CD14-positive monocyte (primary cell): ENCODE results near the gene NPTX1. TPM values are rescaled to one million over a fixed set of nuclear protein-coding genes. Genes with fewer than 3 reads are reported as not detected.
A peak's percentile ranks its signal among the peaks of the same experiment; 100 is the strongest.

ENCODE experiments used
- DNase-seq, 3 donors: peaks; one replicate each; pipeline ENCODE4 v3.0.0-alpha.2; 2011 to 2022
- H2AFZ ChIP-seq: 2 replicates; pipeline ENCODE4 v1.6.0; 2012; ENCODE audit warnings: mild to moderate bottlenecking, low read depth, low read length, inconsistent platforms; ENCODE audit not compliant: insufficient read depth, poor library complexity, severe bottlenecking
- H3K27ac ChIP-seq, 2 donors: 1 replicate in 1 of 2; 2 replicates in 1 of 2; pipeline ENCODE4 v1.5.1; 2012 to 2013; ENCODE audit warnings: low read length in 2 of 2, control low read depth in 1 of 2, inconsistent platforms in 1 of 2, low read depth in 1 of 2, mild to moderate bottlenecking in 1 of 2
- H3K27me3 ChIP-seq, 2 donors: one replicate each; pipeline versions ENCODE4 v1.6.0 to v1.6.1; 2011 to 2013; ENCODE audit warnings: low read length in 2 of 2; ENCODE audit not compliant: control insufficient read depth in 2 of 2, insufficient read depth in 2 of 2
- H3K36me3 ChIP-seq, 2 donors: replicated peaks in 1 of 2; 1 replicate in 1 of 2; 2 replicates in 1 of 2; pipeline versions ENCODE4 v1.5.1 to v1.6.1; 2012 to 2013; ENCODE audit warnings: low read length in 2 of 2, control low read depth in 1 of 2, inconsistent platforms in 1 of 2, mild to moderate bottlenecking in 1 of 2; ENCODE audit not compliant: insufficient read depth in 2 of 2, control insufficient read depth in 1 of 2
- H3K4me1 ChIP-seq, 2 donors: 1 replicate in 1 of 2; 2 replicates in 1 of 2; pipeline versions ENCODE4 v1.5.1 to v1.6.1; 2012 to 2013; ENCODE audit warnings: low read length in 2 of 2, control low read depth in 1 of 2, inconsistent platforms in 1 of 2, mild to moderate bottlenecking in 1 of 2, moderate library complexity in 1 of 2; ENCODE audit not compliant: insufficient read depth in 2 of 2, control insufficient read depth in 1 of 2
- H3K4me2 ChIP-seq: replicated peaks from 2 replicates; pipeline ENCODE3; 2012; ENCODE audit warnings: low read length, moderate library complexity, mild to moderate bottlenecking; ENCODE audit not compliant: poor library complexity, severe bottlenecking; ENCODE audit errors: extremely low read depth
- H3K4me3 ChIP-seq, 3 experiments: fragments of 200-600 bp in 1 of 3; sonication (generic) in 1 of 3; replicated peaks in 1 of 3; 1 replicate in 2 of 3; 2 replicates in 1 of 3; pipeline ENCODE4 v1.5.1; 2011 to 2013; ENCODE audit warnings: low read length in 3 of 3, mild to moderate bottlenecking in 3 of 3, control low read depth in 2 of 3, low read depth in 2 of 3, inconsistent platforms in 1 of 3, moderate library complexity in 1 of 3
- H3K79me2 ChIP-seq: 2 replicates; pipeline ENCODE4 v1.6.0; 2012; ENCODE audit warnings: mild to moderate bottlenecking, control low read depth, inconsistent platforms, low read length, moderate library complexity; ENCODE audit not compliant: insufficient read depth
- H3K9ac ChIP-seq: 2 replicates; pipeline ENCODE4 v1.6.0; 2017; ENCODE audit warnings: low read length, mild to moderate bottlenecking; ENCODE audit not compliant: insufficient read depth, poor library complexity, severe bottlenecking
- H3K9me3 ChIP-seq, 2 donors: replicated peaks in 1 of 2; 1 replicate in 1 of 2; 2 replicates in 1 of 2; pipeline versions ENCODE4 v1.5.1 to v1.6.1; 2012 to 2013; ENCODE audit warnings: low read length in 2 of 2, control low read depth in 1 of 2; ENCODE audit not compliant: control insufficient read depth in 1 of 2, insufficient read depth in 1 of 2
- H4K20me1 ChIP-seq: 2 replicates; pipeline ENCODE4 v1.6.0; 2012; ENCODE audit warnings: mild to moderate bottlenecking, low read length, control low read depth, moderate library complexity; ENCODE audit not compliant: insufficient read depth
- H3K27ac Mint-ChIP-seq, 7 donors: one replicate each; pipeline ENCODE4 v1.8.0; 2020; ENCODE audit warnings: mild to moderate bottlenecking in 7 of 7, mixed read lengths in 7 of 7, moderate library complexity in 6 of 7, inconsistent platforms in 2 of 7
- H3K27me3 Mint-ChIP-seq, 3 donors: one replicate each; pipeline ENCODE4 v1.8.0; 2021 to 2022; ENCODE audit warnings: low read depth in 3 of 3, mild to moderate bottlenecking in 3 of 3, mixed read lengths in 3 of 3, moderate library complexity in 3 of 3, inconsistent platforms in 1 of 3
- H3K36me3 Mint-ChIP-seq, 2 donors: one replicate each; pipeline ENCODE4 v1.8.0; 2020; ENCODE audit warnings: mixed read lengths in 2 of 2, inconsistent platforms in 1 of 2, mild to moderate bottlenecking in 1 of 2
- H3K4me1 Mint-ChIP-seq: one replicate; pipeline ENCODE4 v1.8.0; 2020; ENCODE audit warnings: mild to moderate bottlenecking, mixed read lengths
- H3K4me3 Mint-ChIP-seq, 2 donors: one replicate each; pipeline ENCODE4 v1.8.0; 2020; ENCODE audit warnings: mild to moderate bottlenecking in 2 of 2, mixed read lengths in 2 of 2, moderate library complexity in 1 of 2
- H3K9me3 Mint-ChIP-seq, 7 donors: one replicate each; pipeline ENCODE4 v1.8.0; 2020 to 2022; ENCODE audit warnings: mixed read lengths in 7 of 7, mild to moderate bottlenecking in 6 of 7, moderate library complexity in 6 of 7, inconsistent platforms in 2 of 7
- WGBS: methylation state at CpG from one replicate; pipeline ENCODE4 v1.1.5; 2013; ENCODE audit warnings: missing lambda C conversion rate; ENCODE audit not compliant: insufficient coverage; 5-methylcytosine and 5-hydroxymethylcytosine counted together
- intact Hi-C, 2 donors: fragments of 100-400 bp; cut with micrococcal nuclease; formaldehyde crosslinking; loops; one replicate each; pipeline versions ENCODE4 v1.15.0 to v1.15.1; 2023
- polyA plus RNA-seq, 3 donors: library from polyadenylated mRNA; depleted of rRNA in 1 of 3; unstranded in 2 of 3; stranded (reverse) in 1 of 3; fragments of 300-500 nt in 2 of 3; fragments of >200 nt in 1 of 3; fragmentation: Illumina TruSeq in 2 of 3; gene quantifications; 1 replicate in 2 of 3; 2 replicates in 1 of 3; pipeline ENCODE4 v1.2.3, GENCODE V29; 2012 to 2021
- TF ChIP-seq, protein P1 (sequence below): fragments of 200-600 bp; IDR thresholded peaks from one replicate; pipeline ENCODE4 v1.8.0; 2022; ENCODE audit warnings: antibody characterized with exemption, mild to moderate bottlenecking

Gene NPTX1
- polyA plus RNA-seq, 3 donors = not detected

DNA sequence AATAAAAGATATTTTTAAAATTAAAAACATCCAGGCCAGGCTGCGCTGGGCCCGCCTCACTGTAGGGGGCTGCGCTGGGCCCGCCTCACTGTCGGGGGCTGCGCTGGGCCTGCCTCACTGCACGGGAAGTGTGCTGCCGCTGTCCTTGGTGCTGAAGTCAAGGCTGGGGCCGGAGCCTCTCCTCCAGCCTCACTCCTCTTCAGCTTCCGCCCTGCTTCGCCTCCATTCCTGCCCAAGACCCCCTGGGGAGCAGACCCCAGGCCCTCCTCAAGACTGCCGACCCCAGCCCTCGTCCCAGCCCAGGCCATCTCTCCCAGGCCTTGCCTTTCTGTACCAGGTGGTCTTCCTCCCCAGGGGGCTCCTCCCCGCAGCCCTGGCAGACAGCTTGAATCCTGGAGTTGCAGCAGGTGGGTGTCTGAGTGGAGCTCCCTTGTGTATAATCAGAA, 35.3 kb downstream of the NPTX1 start:
- Mint-ChIP-seq H3K27me3 (peaks cover 0 to 2% (median under 1%) of the 10 kb centered on the region in 3 donors), H3K27ac (no peak overlapping the region), H3K36me3 (no peaks in the 10 kb centered on the region), H3K4me1 (no peaks in the 10 kb centered on the region), H3K4me3 (no peak overlapping the region), H3K9me3 (peaks cover 0 to under 1% (median 0%) of the 10 kb centered on the region in 7 donors)
- intact Hi-C loops = no loop called here
- Histone ChIP-seq H3K79me2 (no peaks in the 10 kb centered on the region), H3K9me3 (no peaks in the 10 kb centered on the region), H3K36me3 (no peaks in the 10 kb centered on the region), H3K27me3 (no peaks in the 10 kb centered on the region), H3K27ac (no peak overlapping the region), H3K4me3 (no peak overlapping the region), H2AFZ (no peak overlapping the region), H3K9ac (no peak overlapping the region), H3K4me2 (no peak overlapping the region), H3K4me1 (no peaks in the 10 kb centered on the region), H4K20me1 (no peaks in the 10 kb centered on the region)
- DNase-seq = peak in 1 of 3 donors; percentile 3
- 51% methylated on average over 12 of the region's 14 CpGs for WGBS
- TF ChIP-seq, protein P1, sequence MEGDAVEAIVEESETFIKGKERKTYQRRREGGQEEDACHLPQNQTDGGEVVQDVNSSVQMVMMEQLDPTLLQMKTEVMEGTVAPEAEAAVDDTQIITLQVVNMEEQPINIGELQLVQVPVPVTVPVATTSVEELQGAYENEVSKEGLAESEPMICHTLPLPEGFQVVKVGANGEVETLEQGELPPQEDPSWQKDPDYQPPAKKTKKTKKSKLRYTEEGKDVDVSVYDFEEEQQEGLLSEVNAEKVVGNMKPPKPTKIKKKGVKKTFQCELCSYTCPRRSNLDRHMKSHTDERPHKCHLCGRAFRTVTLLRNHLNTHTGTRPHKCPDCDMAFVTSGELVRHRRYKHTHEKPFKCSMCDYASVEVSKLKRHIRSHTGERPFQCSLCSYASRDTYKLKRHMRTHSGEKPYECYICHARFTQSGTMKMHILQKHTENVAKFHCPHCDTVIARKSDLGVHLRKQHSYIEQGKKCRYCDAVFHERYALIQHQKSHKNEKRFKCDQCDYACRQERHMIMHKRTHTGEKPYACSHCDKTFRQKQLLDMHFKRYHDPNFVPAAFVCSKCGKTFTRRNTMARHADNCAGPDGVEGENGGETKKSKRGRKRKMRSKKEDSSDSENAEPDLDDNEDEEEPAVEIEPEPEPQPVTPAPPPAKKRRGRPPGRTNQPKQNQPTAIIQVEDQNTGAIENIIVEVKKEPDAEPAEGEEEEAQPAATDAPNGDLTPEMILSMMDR = no peak

DNA sequence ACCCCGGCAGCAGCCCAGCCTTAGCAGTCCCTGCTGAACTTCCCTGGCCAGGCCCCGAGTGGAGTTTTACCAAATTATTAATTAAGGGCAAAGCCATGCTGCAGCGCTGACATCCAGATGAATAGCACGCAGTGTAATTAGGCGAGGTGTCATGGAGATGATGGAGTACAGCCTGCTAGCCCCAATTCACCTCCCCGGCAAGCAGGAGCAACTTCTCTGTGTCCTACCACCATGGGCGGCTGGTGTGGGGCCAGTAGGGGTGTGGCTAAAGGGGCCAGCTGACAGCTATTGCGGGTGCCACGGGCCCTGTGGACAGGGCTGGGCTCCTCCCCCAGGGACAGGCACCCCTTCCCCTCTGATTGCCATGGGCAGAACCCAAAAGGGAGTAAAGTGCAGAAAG, 36.9 kb downstream of the NPTX1 start:
- H3K27me3 Mint-ChIP-seq = peaks cover 2 to 5% (median 2%) of the 10 kb centered on the region in 3 donors
- H3K36me3 ChIP-seq = no peaks in the 10 kb centered on the region
- no peak overlapping the region for H3K4me3 ChIP-seq
- TF ChIP-seq, protein P1 = no peak
- H4K20me1 ChIP-seq = no peaks in the 10 kb centered on the region
- H3K4me1 Mint-ChIP-seq = no peaks in the 10 kb centered on the region
- no peaks in the 10 kb centered on the region for H3K79me2 ChIP-seq
- intact Hi-C loops = no loop called here
- no peak overlapping the region for H3K4me3 Mint-ChIP-seq
- no peak overlapping the region for H3K27ac ChIP-seq
- H3K9me3 ChIP-seq = no peaks in the 10 kb centered on the region
- H2AFZ ChIP-seq = no peak overlapping the region
- H3K36me3 Mint-ChIP-seq = no peaks in the 10 kb centered on the region
- peaks cover 0 to 3% (median 0%) of the 10 kb centered on the region in 7 donors for H3K9me3 Mint-ChIP-seq
- DNase-seq = no peak
- no peaks in the 10 kb centered on the region for H3K27me3 ChIP-seq
- H3K4me2 ChIP-seq = no peak overlapping the region
- H3K4me1 ChIP-seq = no peaks in the 10 kb centered on the region
- 90% methylated on average over 2 of the region's 9 CpGs for WGBS
- H3K9ac ChIP-seq = no peak overlapping the region
- no peak overlapping the region for H3K27ac Mint-ChIP-seq
